K562 (cell line): ENCODE results near the gene DDX41. TPM values are rescaled to one million over a fixed set of nuclear protein-coding genes. Genes with fewer than 3 reads are reported as not detected.

Experiments
- DPF2 ChIP-seq: fragments of 450-650 bp; IDR thresholded peaks from 2 replicates; pipeline ENCODE4 v1.6.1; 2016
- HDAC8 ChIP-seq: fragments of 450-650 bp; IDR thresholded peaks from 2 replicates; pipeline ENCODE4 v1.6.1; 2016; ENCODE audit warnings: mild to moderate bottlenecking, missing genetic modification characterization, moderate library complexity, missing compliant biosample characterization
- IRF2 ChIP-seq: sonication (generic); formaldehyde crosslinking; IDR thresholded peaks from 2 replicates; pipeline ENCODE4 v1.8.1; 2022; ENCODE audit warnings: mild to moderate bottlenecking, missing genetic modification reagents
- KHSRP ChIP-seq: fragments of 450-650 bp; IDR thresholded peaks from 2 replicates; pipeline ENCODE4 v1.6.1; 2017
- MAFF ChIP-seq: IDR thresholded peaks from 2 replicates; pipeline ENCODE4 v1.6.1; 2012; ENCODE audit warnings: low read length, improper control_type of control experiment
- NCOR1 ChIP-seq: fragments of 450-650 bp; IDR thresholded peaks from 2 replicates; pipeline ENCODE4 v1.6.1; 2016; ENCODE audit warnings: mild to moderate bottlenecking, moderate library complexity
- SNAPC5 ChIP-seq: fragments of 250-450 bp; sonication (Bioruptor Pico); IDR thresholded peaks from 2 replicates; pipeline ENCODE4 v1.8.0; 2021; ENCODE audit warnings: moderate library complexity, mild to moderate bottlenecking, inconsistent platforms
- SRSF7 ChIP-seq: fragments of 200-400 bp; formaldehyde crosslinking; optimal IDR thresholded peaks from 2 replicates; pipeline ENCODE3; 2017; ENCODE audit warnings: mild to moderate bottlenecking, low read depth, low read length
- ZBTB2 ChIP-seq: fragments of 450-650 bp; IDR thresholded peaks from 2 replicates; pipeline ENCODE4 v1.6.1; 2016; ENCODE audit warnings: antibody characterized with exemption
- ZNF639 ChIP-seq, 2 experiments: fragments of 200-800 bp in 1 of 2; sonication (Bioruptor generic) in 1 of 2; sonication (generic) in 1 of 2; formaldehyde crosslinking in 1 of 2; IDR thresholded peaks in 1 of 2; conservative IDR thresholded peaks in 1 of 2; 2 replicates each; pipeline versions ENCODE4 v1.5.0 to v1.6.1; 2016 to 2020; ENCODE audit warnings: missing compliant biosample characterization in 1 of 2, missing genetic modification characterization in 1 of 2, missing genetic modification reagents in 1 of 2
- ZNF695 ChIP-seq: fragments of 450-650 bp; formaldehyde crosslinking; IDR thresholded peaks from 2 replicates; pipeline ENCODE4 v1.4.0; 2020; ENCODE audit warnings: mild to moderate bottlenecking, moderate library complexity
- ZNF76 ChIP-seq: fragments of 250-450 bp; sonication (Bioruptor Pico); IDR thresholded peaks from 2 replicates; pipeline ENCODE4 v1.4.0; 2020; ENCODE audit warnings: mild to moderate bottlenecking, moderate library complexity, borderline replicate concordance
- ZNF766 ChIP-seq: fragments of 200-800 bp; sonication (Bioruptor generic); conservative IDR thresholded peaks from 2 replicates; pipeline ENCODE4 v1.6.1; 2016; ENCODE audit warnings: missing genetic modification characterization, missing compliant biosample characterization
- polyA plus RNA-seq, 8 experiments: library from polyadenylated mRNA; depleted of rRNA in 4 of 8; stranded (reverse) in 5 of 8; unstranded in 3 of 8; fragments of >200 nt; fragmentation: Nextera tagmentation in 2 of 8; fragmentation: Illumina TruSeq in 1 of 8; extraction: Ambion mirVana in 2 of 8; extraction: Trizol in 1 of 8; gene quantifications; 2 replicates each; pipeline versions ENCODE4 v1.2.1 to v1.2.3, GENCODE V29; 2011 to 2014; ENCODE audit warnings: inconsistent platforms in 1 of 8, missing spikeins in 1 of 8
- total RNA-seq, 7 experiments: library from RNA; depleted of rRNA in 6 of 7; stranded (reverse); fragments of >200 nt in 6 of 7; fragmentation: Illumina TruSeq in 2 of 7; extraction: Trizol in 2 of 7; gene quantifications; 2 replicates each; pipeline versions ENCODE4 v1.2.1 to v1.2.3, GENCODE V29; 2011 to 2021; ENCODE audit warnings: low replicate concordance in 1 of 7
- TF ChIP-seq, protein P1 (sequence below), 2 experiments: fragments of 450-650 bp in 1 of 2; sonication (generic) in 1 of 2; formaldehyde crosslinking in 1 of 2; IDR thresholded peaks; 2 replicates each; pipeline versions ENCODE4 v1.7.1 to v1.9.0; 2016 to 2022; ENCODE audit warnings: inconsistent platforms in 1 of 2, mild to moderate bottlenecking in 1 of 2, missing genetic modification reagents in 1 of 2

Gene DDX41
- total and polyA plus RNA-seq, 9 of the 15 experiments (the other 6 are each of a cell fraction or from before 2014, with no cell fraction given), result 38.2 to 284 (median 116) TPM

- TF ChIP-seq, protein P1, sequence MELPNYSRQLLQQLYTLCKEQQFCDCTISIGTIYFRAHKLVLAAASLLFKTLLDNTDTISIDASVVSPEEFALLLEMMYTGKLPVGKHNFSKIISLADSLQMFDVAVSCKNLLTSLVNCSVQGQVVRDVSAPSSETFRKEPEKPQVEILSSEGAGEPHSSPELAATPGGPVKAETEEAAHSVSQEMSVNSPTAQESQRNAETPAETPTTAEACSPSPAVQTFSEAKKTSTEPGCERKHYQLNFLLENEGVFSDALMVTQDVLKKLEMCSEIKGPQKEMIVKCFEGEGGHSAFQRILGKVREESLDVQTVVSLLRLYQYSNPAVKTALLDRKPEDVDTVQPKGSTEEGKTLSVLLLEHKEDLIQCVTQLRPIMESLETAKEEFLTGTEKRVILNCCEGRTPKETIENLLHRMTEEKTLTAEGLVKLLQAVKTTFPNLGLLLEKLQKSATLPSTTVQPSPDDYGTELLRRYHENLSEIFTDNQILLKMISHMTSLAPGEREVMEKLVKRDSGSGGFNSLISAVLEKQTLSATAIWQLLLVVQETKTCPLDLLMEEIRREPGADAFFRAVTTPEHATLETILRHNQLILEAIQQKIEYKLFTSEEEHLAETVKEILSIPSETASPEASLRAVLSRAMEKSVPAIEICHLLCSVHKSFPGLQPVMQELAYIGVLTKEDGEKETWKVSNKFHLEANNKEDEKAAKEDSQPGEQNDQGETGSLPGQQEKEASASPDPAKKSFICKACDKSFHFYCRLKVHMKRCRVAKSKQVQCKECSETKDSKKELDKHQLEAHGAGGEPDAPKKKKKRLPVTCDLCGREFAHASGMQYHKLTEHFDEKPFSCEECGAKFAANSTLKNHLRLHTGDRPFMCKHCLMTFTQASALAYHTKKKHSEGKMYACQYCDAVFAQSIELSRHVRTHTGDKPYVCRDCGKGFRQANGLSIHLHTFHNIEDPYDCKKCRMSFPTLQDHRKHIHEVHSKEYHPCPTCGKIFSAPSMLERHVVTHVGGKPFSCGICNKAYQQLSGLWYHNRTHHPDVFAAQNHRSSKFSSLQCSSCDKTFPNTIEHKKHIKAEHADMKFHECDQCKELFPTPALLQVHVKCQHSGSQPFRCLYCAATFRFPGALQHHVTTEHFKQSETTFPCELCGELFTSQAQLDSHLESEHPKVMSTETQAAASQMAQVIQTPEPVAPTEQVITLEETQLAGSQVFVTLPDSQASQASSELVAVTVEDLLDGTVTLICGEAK (IDR thresholded peaks at IDR 0.05), result peak; percentile 59; the same call in 1 of the 2 replicates
- TF ChIP-seq, protein P1 (CRISPR knock-in tag; IDR thresholded peaks at IDR 0.05), result no peak
- no peak for TF ChIP-seq MAFF
- no peak for TF ChIP-seq SNAPC5 (CRISPR knock-in tag)
- no peak for TF ChIP-seq HDAC8 (tag)
- peak; percentile 58; the same call in 1 of the 2 replicates for TF ChIP-seq DPF2
- TF ChIP-seq NCOR1, result no peak
- TF ChIP-seq ZBTB2, result peak; percentile 95
- TF ChIP-seq KHSRP, result no peak
- no peak for TF ChIP-seq IRF2 (CRISPR knock-in tag)
- TF ChIP-seq ZNF766, result peak; percentile 74
- TF ChIP-seq ZNF639 (CRISPR knock-in tag; conservative IDR thresholded peaks at IDR 0.05 in 1 of 2, IDR thresholded peaks at IDR 0.05 in 1 of 2), result peak in 1 of 2 experiments; percentile 87; a peak in 2 of 4 replicates
- TF ChIP-seq SRSF7, result no peak
- TF ChIP-seq ZNF76 (CRISPR knock-in tag), result peak; percentile 83; the same call in 1 of the 2 replicates
- no peak for TF ChIP-seq ZNF695
Measured at GRCh38 chr5:177516601-177517568, at the start of gene DDX41 (continued).
